K562 (cell line): Measurements from ENCODE around the gene METRN.

Source experiments
- ATF2 ChIP-seq: sonication (generic); formaldehyde crosslinking; IDR thresholded peaks from 2 replicates; pipeline ENCODE4 v1.8.1; 2022; ENCODE audit warnings: missing genetic modification reagents
- BRCA1 ChIP-seq, 2 experiments: fragments of 450-650 bp in 1 of 2; sonication (generic) in 1 of 2; formaldehyde crosslinking in 1 of 2; IDR thresholded peaks; 2 replicates each; pipeline versions ENCODE4 v1.5.0 to v1.6.1; 2017 to 2020; ENCODE audit warnings: mild to moderate bottlenecking in 1 of 2, missing genetic modification reagents in 1 of 2
- CTCF ChIP-seq, 3 experiments: IDR thresholded peaks in 2 of 3; conservative IDR thresholded peaks in 1 of 3; 2 replicates each; pipeline ENCODE4 v1.5.1; 2011 to 2012; ENCODE audit warnings: low read length in 3 of 3, mild to moderate bottlenecking in 3 of 3, control low read depth in 2 of 3, improper control_type of control experiment in 1 of 3, inconsistent platforms in 1 of 3, low read depth in 1 of 3, mixed read lengths in 1 of 3, moderate library complexity in 1 of 3; ENCODE audit not compliant: insufficient read depth in 2 of 3
- EP300 ChIP-seq: IDR thresholded peaks from 2 replicates; pipeline ENCODE4 v1.6.1; 2012; ENCODE audit warnings: low read length, improper control_type of control experiment
- FOXM1 ChIP-seq, 2 experiments: fragments of 450-650 bp in 1 of 2; sonication (generic) in 1 of 2; formaldehyde crosslinking in 1 of 2; IDR thresholded peaks; 2 replicates each; pipeline versions ENCODE4 v1.6.1 to v1.9.0; 2017 to 2022; ENCODE audit warnings: low read depth in 2 of 2, mild to moderate bottlenecking in 2 of 2, missing genetic modification reagents in 1 of 2, moderate library complexity in 1 of 2
- MAFK ChIP-seq: IDR thresholded peaks from 2 replicates; pipeline ENCODE4 v1.6.1; 2011; ENCODE audit warnings: low read length, improper control_type of control experiment
- POLR2A ChIP-seq: fragments of 450-650 bp; conservative IDR thresholded peaks from 2 replicates; pipeline ENCODE4 v1.6.1; 2016
- SAFB2 ChIP-seq: fragments of 200-400 bp; formaldehyde crosslinking; IDR thresholded peaks from 2 replicates; pipeline ENCODE4 v1.6.1; 2018; ENCODE audit warnings: borderline replicate concordance, low read length, low read depth, moderate library complexity; ENCODE audit not compliant: severe bottlenecking
- SAP30 ChIP-seq: fragments of 200-600 bp; sonication (generic); IDR thresholded peaks from 2 replicates; pipeline ENCODE4 v1.6.1; 2012; ENCODE audit warnings: borderline replicate concordance, low read depth, mild to moderate bottlenecking, moderate library complexity, low read length, control low read depth, inconsistent platforms; ENCODE audit not compliant: insufficient read depth, poor library complexity, severe bottlenecking
- SIN3A ChIP-seq, 2 experiments: fragments of 150-350 bp in 1 of 2; IDR thresholded peaks; 2 replicates each; pipeline ENCODE4 v1.6.1; 2011 to 2016; ENCODE audit warnings: borderline replicate concordance in 2 of 2, low read depth in 2 of 2, low read length in 2 of 2, mild to moderate bottlenecking in 2 of 2, moderate library complexity in 2 of 2; ENCODE audit not compliant: control insufficient read depth in 1 of 2
- ZKSCAN8 ChIP-seq: fragments of 200-800 bp; sonication (Bioruptor generic); IDR thresholded peaks from 2 replicates; pipeline ENCODE4 v1.6.1; 2016; ENCODE audit warnings: missing genetic modification characterization, missing compliant biosample characterization
- ZNF407 ChIP-seq: fragments of 450-650 bp; IDR thresholded peaks from 2 replicates; pipeline ENCODE4 v1.6.1; 2016; ENCODE audit warnings: low read depth

- TF ChIP-seq BRCA1 (IDR thresholded peaks at IDR 0.05): no peak
- TF ChIP-seq BRCA1 (CRISPR knock-in tag; IDR thresholded peaks at IDR 0.05): no peak
- no peak for TF ChIP-seq ZNF407
- no peak for TF ChIP-seq CTCF (IDR thresholded peaks at IDR 0.05 in 2 of 3, conservative IDR thresholded peaks at IDR 0.05 in 1 of 3; ENCODE audit: insufficient read depth in 2 of 3, low read depth in 1 of 3, low read length in 3 of 3)
- TF ChIP-seq SIN3A (IDR thresholded peaks at IDR 0.05; ENCODE audit: borderline replicate concordance in 2 of 2, control insufficient read depth in 1 of 2, low read depth in 2 of 2, low read length in 2 of 2): no peak
- no peak for TF ChIP-seq FOXM1 (IDR thresholded peaks at IDR 0.05; ENCODE audit: low read depth)
- TF ChIP-seq FOXM1 (CRISPR knock-in tag; IDR thresholded peaks at IDR 0.05; ENCODE audit: low read depth): no peak
- no peak for TF ChIP-seq EP300
- no peak for TF ChIP-seq SAP30
- TF ChIP-seq SAFB2: no peak
- TF ChIP-seq POLR2A: no peak
- no peak for TF ChIP-seq ZKSCAN8
- TF ChIP-seq ATF2: no peak
- no peak for TF ChIP-seq MAFK
Observed at GRCh38 chr16:768428-768827, 53.5 kb downstream of the METRN start.
